Stimulated activated CD4-positive, alpha-beta T cell treated with anti-CD3 and anti-CD28 coated beads, Interleukin-2, amount 100 ng/mL, for 48 hours (primary cell): ENCODE measurements around the gene NDUFAF3.
A peak's percentile ranks its signal among the peaks of the same experiment; 100 is the strongest.

Experiments used
- DNase-seq, 2 donors: peaks; one replicate each; pipeline ENCODE4 v3.0.0-alpha.2; 2020

NDUFAF3 gene

GRCh38 chr3:49019941-49020329 is 2.0 kb upstream of the NDUFAF3 start:
- DNase-seq: no peak

GRCh38 chr3:49020330-49021212 is 1.4 kb upstream of the NDUFAF3 start:
- no peak for DNase-seq

- peak; percentile 99 for DNase-seq
These were observed 608 bp upstream of the NDUFAF3 start for GRCh38 chr3:49021213-49021812.

GRCh38 chr3:49022688-49023171 is 809 bp downstream of the NDUFAF3 start:
- no peak for DNase-seq

- no peak for DNase-seq
These were observed 1.9 kb downstream of the NDUFAF3 start for GRCh38 chr3:49023775-49024174.

- no peak for DNase-seq
These were observed 2.5 kb downstream of the NDUFAF3 start for GRCh38 chr3:49024449-49024848.

- no peak for DNase-seq
These were observed 3.3 kb downstream of the NDUFAF3 start for GRCh38 chr3:49025005-49025792.

GRCh38 chr3:49025793-49026520 is 4.0 kb downstream of the NDUFAF3 start:
- no peak for DNase-seq

- no peak for DNase-seq
These were observed 4.6 kb downstream of the NDUFAF3 start for GRCh38 chr3:49026536-49026935.

GRCh38 chr3:49027634-49028033 is 5.7 kb downstream of the NDUFAF3 start:
- DNase-seq: no peak

GRCh38 chr3:49028298-49028672 is 6.4 kb downstream of the NDUFAF3 start:
- no peak for DNase-seq

GRCh38 chr3:49028673-49029562 is 7.0 kb downstream of the NDUFAF3 start, which contains the start of gene IMPDH2:
IMPDH2 (minus strand) TSS chr3:49029398; CDS start chr3:49029350, 48 bp downstream.
- peak; percentile 92 to 95 for DNase-seq

GRCh38 chr3:49029563-49029884 is 7.6 kb downstream of the NDUFAF3 start:
- no peak for DNase-seq

- DNase-seq: no peak
These were observed 8.4 kb downstream of the NDUFAF3 start for GRCh38 chr3:49030321-49030720.

GRCh38 chr3:49032646-49033304 is 10.9 kb downstream of the NDUFAF3 start:
- no peak for DNase-seq

GRCh38 chr3:49034650-49035049 is 12.7 kb downstream of the NDUFAF3 start:
- DNase-seq: no peak

- DNase-seq: no peak
These were observed 13.4 kb downstream of the NDUFAF3 start for GRCh38 chr3:49035281-49035680.

- no peak for DNase-seq
These were observed 31.6 kb downstream of the NDUFAF3 start for GRCh38 chr3:49053543-49053942.

- no peak for DNase-seq
These were observed 32.5 kb downstream of the NDUFAF3 start for GRCh38 chr3:49054344-49054862.

GRCh38 chr3:49057268-49057667 is 35.3 kb downstream of the NDUFAF3 start:
- no peak for DNase-seq

- DNase-seq: no peak
These were observed 36.1 kb downstream of the NDUFAF3 start for GRCh38 chr3:49058011-49058410.
